SK-N-DZ (cell line): Measurements from ENCODE around the gene ZNF341.
A peak's percentile ranks its signal among the peaks of the same experiment; 100 is the strongest.

ENCODE experiments used
- DNase-seq: peaks from one replicate; pipeline ENCODE4 v3.0.0-alpha.2; 2015; ENCODE audit warnings: low spot score

The ZNF341 gene

GRCh38 chr20:33766686-33767085, 34.9 kb downstream of the ZNF341 start:
- no peak for DNase-seq

GRCh38 chr20:33767777-33768138, 36.0 kb downstream of the ZNF341 start:
- DNase-seq: no peak

- DNase-seq: no peak
Observed at GRCh38 chr20:33769043-33769442, 37.2 kb downstream of the ZNF341 start.

- no peak for DNase-seq
Observed at GRCh38 chr20:33770005-33770404, 38.2 kb downstream of the ZNF341 start.

- DNase-seq: no peak
Observed at GRCh38 chr20:33771938-33772337, 40.1 kb downstream of the ZNF341 start.

- DNase-seq: no peak
Observed at GRCh38 chr20:33772439-33772838, 40.6 kb downstream of the ZNF341 start.

- no peak for DNase-seq
Observed at GRCh38 chr20:33773412-33774089, 41.8 kb downstream of the ZNF341 start.

- DNase-seq: no peak
Observed at GRCh38 chr20:33777816-33778215, 46.0 kb downstream of the ZNF341 start.

GRCh38 chr20:33781133-33781532, 49.3 kb downstream of the ZNF341 start:
- no peak for DNase-seq

- DNase-seq: no peak
Observed at GRCh38 chr20:33781945-33782344, 50.1 kb downstream of the ZNF341 start.

- DNase-seq: no peak
Observed at GRCh38 chr20:33783256-33783655, 51.5 kb downstream of the ZNF341 start.

- peak; percentile 72 for DNase-seq
Observed at GRCh38 chr20:33783818-33784217, 52.0 kb downstream of the ZNF341 start.

GRCh38 chr20:33784225-33784624, 52.4 kb downstream of the ZNF341 start:
- peak; percentile 62 for DNase-seq

GRCh38 chr20:33785503-33785902, 53.7 kb downstream of the ZNF341 start:
- no peak for DNase-seq

- no peak for DNase-seq
Observed at GRCh38 chr20:33787253-33787891, 55.6 kb downstream of the ZNF341 start.

- DNase-seq: no peak
Observed at GRCh38 chr20:33788351-33789049, 56.7 kb downstream of the ZNF341 start.

- DNase-seq: peak; percentile 73
Observed at GRCh38 chr20:33789109-33789857, 57.5 kb downstream of the ZNF341 start.

- DNase-seq: no peak
Observed at GRCh38 chr20:33789858-33790182, 58.0 kb downstream of the ZNF341 start.

- no peak for DNase-seq
Observed at GRCh38 chr20:33790566-33790965, 58.8 kb downstream of the ZNF341 start.

GRCh38 chr20:33791021-33791420, 59.2 kb downstream of the ZNF341 start:
- no peak for DNase-seq

GRCh38 chr20:33791540-33791939, 59.7 kb downstream of the ZNF341 start:
- DNase-seq: no peak

GRCh38 chr20:33791959-33792597, 60.3 kb downstream of the ZNF341 start:
- DNase-seq: peak; percentile 80
